Non-pigmented ciliary epithelial cell (primary cell): ENCODE results near the gene RFLNA.
"Not testable (repeated sequence)": the region's sequence is repeated elsewhere in the genome, so short reads cannot be mapped to it uniquely, and the experiment has no call there.

Source experiments
- DNase-seq: peaks from one replicate; pipeline ENCODE4 v3.0.0-alpha.2; 2010; ENCODE audit warnings: low read depth

The RFLNA gene

DNA sequence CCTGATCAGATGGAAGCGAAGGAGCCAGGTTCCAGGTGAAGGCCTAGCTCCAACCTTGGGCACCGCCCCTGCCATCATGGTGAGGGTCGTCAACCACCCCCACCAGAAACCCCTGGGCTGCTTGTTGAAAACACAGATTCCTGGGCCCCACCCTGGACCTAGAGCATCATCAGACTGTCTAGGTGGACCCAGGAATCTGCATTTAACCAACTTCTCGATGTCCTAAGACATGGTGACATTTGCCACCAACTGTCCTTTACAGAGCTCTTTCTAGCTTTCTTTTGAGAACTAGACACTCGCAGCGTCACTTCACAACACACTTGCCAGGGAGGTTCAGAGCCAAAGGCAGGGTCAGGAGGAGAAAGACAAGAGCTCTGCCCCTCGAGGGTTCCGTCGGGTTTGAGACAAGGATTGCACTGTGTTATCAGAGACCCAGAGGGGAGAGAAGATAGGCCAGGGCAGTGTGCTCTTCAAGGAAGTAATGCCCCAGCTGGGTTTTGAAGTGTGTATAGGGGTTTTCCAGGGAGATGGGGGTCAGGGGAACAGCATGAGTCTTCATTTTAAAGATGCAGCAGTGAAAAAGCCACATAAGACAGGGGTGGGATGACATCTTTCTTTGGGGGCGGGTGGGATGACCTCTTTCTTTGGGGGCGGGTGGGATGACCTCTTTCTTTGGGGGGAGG lies 24.6 kb downstream of the RFLNA start:
- DNase-seq: no peak

- DNase-seq: no peak
Observed at GRCh38 chr12:124321040-124321481, 26.2 kb downstream of the RFLNA start.

- no peak for DNase-seq
Observed at GRCh38 chr12:124321556-124322270, 26.8 kb downstream of the RFLNA start.

- DNase-seq: no peak
Observed at GRCh38 chr12:124322271-124322998, 27.5 kb downstream of the RFLNA start.

DNA sequence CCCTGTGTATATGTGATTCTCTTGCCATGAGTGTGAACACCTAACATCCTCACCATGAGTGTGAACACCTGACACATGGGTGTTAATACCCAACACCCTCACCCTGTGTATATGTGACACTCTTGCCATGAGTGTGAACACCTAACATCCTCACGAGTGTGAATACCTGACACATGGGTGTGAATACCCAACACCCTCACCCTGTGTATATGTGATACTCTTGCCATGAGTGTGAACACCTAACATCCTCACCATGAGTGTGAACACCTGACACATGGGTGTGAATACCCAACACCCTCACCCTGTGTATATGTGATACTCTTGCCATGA lies 28.1 kb downstream of the RFLNA start:
- DNase-seq: not testable (repeated sequence)

- no peak for DNase-seq
Observed at GRCh38 chr12:124323771-124324530, 29.1 kb downstream of the RFLNA start.

GRCh38 chr12:124324803-124325705 lies 30.2 kb downstream of the RFLNA start:
- DNase-seq: no peak

DNA sequence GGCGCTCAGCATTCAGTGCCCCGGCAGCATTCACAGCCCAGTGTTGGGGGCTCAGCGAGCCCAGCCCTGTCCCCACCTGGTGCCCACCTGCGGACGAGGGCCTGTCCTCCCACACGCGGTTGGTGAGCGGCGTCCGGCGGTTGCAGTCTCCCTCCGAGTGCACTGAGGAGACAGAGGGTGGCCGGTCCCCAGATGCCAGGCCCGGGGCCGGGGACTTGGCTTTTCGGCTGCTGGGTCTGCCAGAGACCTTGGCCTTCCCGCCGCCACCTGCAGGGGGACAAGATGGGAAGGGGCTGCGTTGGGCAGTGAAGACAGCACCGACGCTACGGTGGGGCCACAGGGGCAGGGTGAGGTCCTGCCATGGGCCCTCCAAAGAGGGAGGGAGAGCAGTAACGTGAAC lies 31.2 kb downstream of the RFLNA start:
- no peak for DNase-seq

DNA sequence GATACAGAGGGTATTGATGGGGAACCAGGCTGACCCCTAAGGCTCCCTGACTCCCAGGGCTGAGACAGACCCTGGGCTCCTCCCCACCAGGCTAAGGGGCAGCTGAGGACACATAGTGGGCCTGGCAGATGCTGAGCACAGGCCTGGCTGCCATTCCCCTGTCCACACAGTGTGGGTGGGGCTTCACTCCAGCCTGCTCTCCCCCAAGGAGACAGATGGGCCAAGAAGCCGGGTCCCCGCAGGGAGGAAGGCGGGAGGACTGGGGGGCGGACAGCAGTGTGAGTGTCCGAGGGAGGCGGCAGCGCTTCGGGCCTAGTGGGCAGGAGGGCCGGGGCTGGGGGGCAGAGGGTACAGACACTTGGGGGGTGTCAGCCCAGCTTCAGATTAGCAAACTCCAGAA lies 32.0 kb downstream of the RFLNA start:
- no peak for DNase-seq

- DNase-seq: no peak
Observed at GRCh38 chr12:124327362-124328043, 32.6 kb downstream of the RFLNA start.

GRCh38 chr12:124328116-124328515 lies 33.2 kb downstream of the RFLNA start:
- no peak for DNase-seq

DNA sequence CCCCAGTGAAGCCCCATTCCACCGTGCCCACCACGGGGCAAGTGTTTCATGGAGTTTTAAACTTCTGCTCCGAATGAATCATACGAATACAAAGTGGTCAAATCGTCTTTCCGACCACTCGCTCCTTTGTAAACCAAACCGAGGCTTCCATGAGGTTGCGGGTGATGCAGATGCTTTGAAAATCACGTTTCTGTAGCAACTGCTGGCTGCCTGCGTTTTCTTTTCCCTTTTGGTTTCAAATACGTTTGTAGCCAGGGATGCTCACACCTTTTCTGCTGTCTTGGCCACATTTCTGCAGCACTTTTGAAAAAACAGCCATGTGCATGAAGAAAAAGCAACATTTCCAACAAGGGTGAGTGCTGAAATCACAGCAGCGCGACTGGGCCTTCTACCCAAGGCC lies 33.7 kb downstream of the RFLNA start:
- DNase-seq: no peak

GRCh38 chr12:124332058-124332672 lies 37.3 kb downstream of the RFLNA start:
- no peak for DNase-seq

DNA sequence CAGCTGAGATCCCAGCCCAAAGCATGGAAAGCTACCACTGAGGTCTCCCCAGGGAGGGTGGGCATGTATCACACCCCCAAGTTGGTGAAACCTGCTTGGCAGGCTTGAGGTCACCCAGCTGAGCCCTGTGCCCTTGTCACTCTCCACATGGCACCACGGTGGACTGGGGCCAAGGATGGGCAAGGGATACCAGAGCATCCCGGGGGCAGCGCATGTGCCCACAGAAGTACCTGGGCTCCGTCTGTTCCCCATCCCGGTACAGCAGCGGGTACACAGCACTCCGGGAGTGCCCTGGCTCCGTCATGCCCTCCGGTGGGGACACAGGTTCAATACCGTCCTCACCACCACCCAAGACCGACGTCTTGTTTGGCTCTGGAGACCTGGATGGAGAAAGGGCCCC lies 38.0 kb downstream of the RFLNA start:
- no peak for DNase-seq

- no peak for DNase-seq
Observed at GRCh38 chr12:124333724-124334123, 38.8 kb downstream of the RFLNA start.

DNA sequence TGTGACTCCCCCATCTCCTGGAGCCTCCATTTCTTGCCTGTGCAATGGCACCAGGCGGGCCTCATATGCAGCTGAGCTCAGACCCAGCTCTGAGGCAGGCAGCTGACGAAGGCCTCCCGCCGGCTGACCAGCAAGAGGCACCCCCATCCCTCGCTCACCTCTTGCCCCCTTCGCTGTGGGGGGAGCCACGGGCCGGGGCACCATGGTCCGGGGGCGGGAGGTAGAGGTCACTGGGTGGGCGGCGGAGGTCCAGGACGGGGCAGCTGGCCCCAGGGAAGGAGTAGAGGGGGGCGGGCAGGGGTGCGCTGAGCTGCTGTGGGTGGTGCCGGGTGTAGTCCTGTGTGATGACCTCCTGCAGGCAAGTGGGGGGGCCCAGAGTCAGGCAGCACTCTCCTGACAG lies 39.4 kb downstream of the RFLNA start:
- DNase-seq: no peak

DNA sequence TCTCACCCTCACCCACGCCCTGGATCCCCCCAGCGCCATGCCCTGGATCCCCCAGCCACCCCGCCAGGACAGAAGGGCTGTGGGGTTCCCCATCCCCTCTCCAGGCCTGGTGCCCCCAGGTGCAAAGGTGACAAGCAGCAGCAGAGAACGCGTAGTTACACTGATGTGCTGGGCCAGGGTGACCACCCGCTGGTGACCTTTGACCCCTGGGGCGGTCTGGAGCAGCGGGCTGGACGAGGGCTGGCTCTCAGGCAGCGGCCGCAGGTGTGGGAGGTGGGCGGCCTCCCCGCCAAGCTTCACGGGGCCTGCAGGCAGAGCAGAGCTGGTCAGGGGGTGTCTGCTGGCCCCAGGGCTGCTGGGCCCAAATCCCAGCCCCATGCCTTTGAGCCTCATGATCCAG lies 40.1 kb downstream of the RFLNA start:
- DNase-seq: no peak

DNA sequence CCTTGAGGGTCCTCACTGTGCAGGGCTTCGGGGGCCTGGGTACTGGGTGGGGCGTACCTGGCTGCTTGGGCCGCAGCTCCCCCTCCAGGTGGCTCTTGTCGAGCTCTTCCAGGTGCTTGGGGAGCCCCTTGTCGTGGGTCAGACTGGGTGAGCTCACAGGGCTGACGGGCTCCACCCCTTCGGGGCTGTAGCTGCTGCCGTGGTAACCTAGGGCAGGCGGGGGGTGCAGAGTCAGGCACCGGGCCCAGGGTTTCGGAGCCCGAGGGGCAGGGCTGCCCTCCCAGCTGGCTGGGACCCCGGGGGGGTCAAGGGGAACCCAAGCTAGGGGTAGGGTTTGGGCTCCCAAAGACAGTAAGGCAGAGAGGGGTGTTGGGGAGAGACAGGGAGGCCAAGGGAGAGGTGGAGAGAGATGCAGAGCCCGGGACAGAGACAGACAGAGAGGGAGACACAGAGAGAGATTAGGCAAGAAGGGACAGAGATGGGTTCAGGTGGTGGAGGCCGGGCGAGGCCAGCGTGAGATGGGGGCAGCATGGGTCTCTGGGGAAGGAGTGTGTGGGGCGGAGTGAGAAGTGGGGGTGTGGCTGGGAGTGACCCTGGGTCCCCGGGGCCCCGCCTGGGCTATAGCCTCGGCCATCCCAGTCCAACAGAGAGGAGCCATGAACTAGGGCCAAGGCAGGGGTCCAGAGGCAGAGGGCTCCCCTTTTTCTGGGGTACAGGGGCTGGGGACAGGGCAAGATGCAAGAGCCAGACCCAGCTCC lies 40.7 kb downstream of the RFLNA start:
- DNase-seq: no peak

- no peak for DNase-seq
Observed at GRCh38 chr12:124336184-124336437, 41.2 kb downstream of the RFLNA start.
